Gastrocnemius medialis (tissue), 4 donors: ENCODE results near the gene SQSTM1. TPM values are rescaled to one million over a fixed set of nuclear protein-coding genes. Genes with fewer than 3 reads are reported as not detected.
A peak's percentile ranks its signal among the peaks of the same experiment; 100 is the strongest.
"Not testable (repeated sequence)": the region's sequence is repeated elsewhere in the genome, so short reads cannot be mapped to it uniquely, and the experiment has no call there.

Experiments
- ATAC-seq, 2 donors: fragments of 150-250 bp; one replicate each; pipeline ENCODE4 v1.9.1; 2016
- DNase-seq, 2 donors: peaks; one replicate each; pipeline ENCODE4 v3.0.0-alpha.2; 2019
- H3K27ac ChIP-seq, 4 donors: fragments of 200-600 bp; sonication (generic); 1 replicate in 1 of 4; 2 replicates in 3 of 4; pipeline ENCODE4 v1.5.1; 2016 to 2018; ENCODE audit warnings: mild to moderate bottlenecking in 2 of 4, moderate library complexity in 1 of 4
- H3K27me3 ChIP-seq, 3 donors: fragments of 200-600 bp; sonication (generic) in 2 of 3; 1 replicate in 1 of 3; 2 replicates in 2 of 3; pipeline versions ENCODE4 v1.5.1 to v1.6.0; 2016 to 2019; ENCODE audit warnings: mild to moderate bottlenecking in 1 of 3, moderate library complexity in 1 of 3
- H3K36me3 ChIP-seq, 2 donors: fragments of 200-600 bp; sonication (generic) in 1 of 2; one replicate each; pipeline ENCODE4 v1.5.1; 2017 to 2018
- H3K4me1 ChIP-seq, 2 donors: fragments of 200-600 bp; sonication (generic) in 1 of 2; one replicate each; pipeline ENCODE4 v1.5.1; 2016 to 2017; ENCODE audit warnings: mild to moderate bottlenecking in 2 of 2
- H3K4me3 ChIP-seq, 4 donors: fragments of 200-600 bp; sonication (generic) in 3 of 4; 1 replicate in 1 of 4; 2 replicates in 3 of 4; pipeline ENCODE4 v1.5.1; 2016 to 2019; ENCODE audit warnings: mild to moderate bottlenecking in 2 of 4
- H3K9me3 ChIP-seq, 3 donors: fragments of 200-600 bp; sonication (generic) in 2 of 3; 1 replicate in 1 of 3; 2 replicates in 2 of 3; pipeline ENCODE4 v1.5.1; 2016 to 2019
- POLR2A ChIP-seq, 2 donors: fragments of 450-650 bp; IDR thresholded peaks; one replicate each; pipeline ENCODE4 v1.6.1; 2017; ENCODE audit warnings: antibody characterized with exemption in 2 of 2, mild to moderate bottlenecking in 2 of 2, moderate library complexity in 2 of 2
- in situ Hi-C, 4 donors: fragments of 200-750 bp; cut with MboI; loops; one replicate each; pipeline versions ENCODE4 v1.15.0 to v1.8.0; 2017; ENCODE audit warnings: low sequenced_read_pairs in 4 of 4
- intact Hi-C: fragments of 100-400 bp; cut with DNase I; formaldehyde crosslinking; loops from one replicate; pipeline ENCODE4 v1.15.1; 2023; ENCODE audit warnings: low total_unique reads
- total RNA-seq, 4 donors: library from RNA; depleted of rRNA; stranded (reverse); fragments of >200 nt; gene quantifications; one replicate each; pipeline versions ENCODE4 v1.1.0 to v1.2.3, GENCODE V29; 2016
- TF ChIP-seq, protein P1 (sequence below), 5 experiments: fragments of 450-650 bp in 3 of 5; fragments of 200-600 bp in 2 of 5; sonication (generic) in 2 of 5; IDR thresholded peaks in 4 of 5; conservative IDR thresholded peaks in 1 of 5; 1 replicate in 4 of 5; 2 replicates in 1 of 5; pipeline ENCODE4 v1.5.1; 2016 to 2019; ENCODE audit warnings: antibody characterized with exemption in 5 of 5, mild to moderate bottlenecking in 3 of 5, moderate library complexity in 3 of 5

Gene SQSTM1
- total RNA-seq, 4 donors from 2014 or later, result 1,080 to 1,340 (median 1,178) TPM

DNA sequence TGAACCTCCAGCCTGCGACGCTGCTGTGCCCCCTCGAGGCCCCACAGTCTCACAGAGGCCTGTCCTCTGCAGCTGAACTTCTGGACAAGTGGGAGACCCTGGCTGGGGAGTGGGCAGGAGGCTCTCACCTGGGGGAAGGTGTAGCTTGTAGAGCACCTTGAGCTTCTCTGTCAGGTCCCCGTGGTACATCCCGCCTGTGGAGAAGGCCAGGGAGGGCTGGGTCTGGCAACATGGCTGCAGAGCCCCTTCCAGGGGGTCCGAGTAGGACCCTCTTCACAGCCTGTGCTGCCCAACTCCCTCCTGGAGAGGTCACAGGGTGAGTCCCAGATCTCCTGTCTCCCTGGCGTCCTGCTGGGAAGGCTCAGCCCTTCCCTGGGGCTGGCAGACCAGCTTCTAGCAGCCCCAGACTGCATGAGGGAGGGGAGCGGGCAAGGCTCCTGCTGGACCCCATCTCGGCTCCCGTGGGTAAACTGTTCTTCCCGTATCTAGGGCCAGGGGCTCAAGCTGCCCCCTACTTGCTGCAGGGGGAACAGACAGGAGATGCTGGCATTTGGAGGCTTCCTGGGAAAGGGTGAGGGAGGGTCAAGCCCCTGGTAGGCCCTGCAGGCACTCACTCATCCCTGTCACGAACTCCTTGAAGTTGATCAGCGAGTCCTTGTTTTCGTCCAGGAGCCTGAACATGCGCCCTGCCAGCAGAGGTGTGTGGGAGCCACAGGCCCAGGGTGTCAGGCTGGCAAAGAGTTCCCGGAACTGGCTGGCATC, 49.1 kb downstream of the SQSTM1 start:
- Histone ChIP-seq H3K27me3 (no peaks in the 10 kb centered on the region), H3K4me3 (no peak overlapping the region), H3K9me3 (no peaks in the 10 kb centered on the region), H3K27ac (no peak overlapping the region), H3K36me3 (peaks cover 0 to 75% of the 10 kb centered on the region in 2 donors), H3K4me1 (peaks cover 3 to 6% of the 10 kb centered on the region in 2 donors)
- TF ChIP-seq, protein P1, sequence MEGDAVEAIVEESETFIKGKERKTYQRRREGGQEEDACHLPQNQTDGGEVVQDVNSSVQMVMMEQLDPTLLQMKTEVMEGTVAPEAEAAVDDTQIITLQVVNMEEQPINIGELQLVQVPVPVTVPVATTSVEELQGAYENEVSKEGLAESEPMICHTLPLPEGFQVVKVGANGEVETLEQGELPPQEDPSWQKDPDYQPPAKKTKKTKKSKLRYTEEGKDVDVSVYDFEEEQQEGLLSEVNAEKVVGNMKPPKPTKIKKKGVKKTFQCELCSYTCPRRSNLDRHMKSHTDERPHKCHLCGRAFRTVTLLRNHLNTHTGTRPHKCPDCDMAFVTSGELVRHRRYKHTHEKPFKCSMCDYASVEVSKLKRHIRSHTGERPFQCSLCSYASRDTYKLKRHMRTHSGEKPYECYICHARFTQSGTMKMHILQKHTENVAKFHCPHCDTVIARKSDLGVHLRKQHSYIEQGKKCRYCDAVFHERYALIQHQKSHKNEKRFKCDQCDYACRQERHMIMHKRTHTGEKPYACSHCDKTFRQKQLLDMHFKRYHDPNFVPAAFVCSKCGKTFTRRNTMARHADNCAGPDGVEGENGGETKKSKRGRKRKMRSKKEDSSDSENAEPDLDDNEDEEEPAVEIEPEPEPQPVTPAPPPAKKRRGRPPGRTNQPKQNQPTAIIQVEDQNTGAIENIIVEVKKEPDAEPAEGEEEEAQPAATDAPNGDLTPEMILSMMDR (IDR thresholded peaks at IDR 0.05 in 4 of 5, conservative IDR thresholded peaks at IDR 0.05 in 1 of 5), result no peak
- no peak for TF ChIP-seq POLR2A (IDR thresholded peaks at IDR 0.05)
- DNase-seq (no peak), ATAC-seq (no peak)
- in situ Hi-C loops (loop anchor here in 1 of 4 donors (25.0 kb wide), 1 partner anchor 108 kb away; no protein-coding TSS in a partner anchor), intact Hi-C loops (loop anchor here (2.0 kb wide), 1 partner anchor 37 kb away; the partner anchor contains the start of gene TBC1D9B)

DNA sequence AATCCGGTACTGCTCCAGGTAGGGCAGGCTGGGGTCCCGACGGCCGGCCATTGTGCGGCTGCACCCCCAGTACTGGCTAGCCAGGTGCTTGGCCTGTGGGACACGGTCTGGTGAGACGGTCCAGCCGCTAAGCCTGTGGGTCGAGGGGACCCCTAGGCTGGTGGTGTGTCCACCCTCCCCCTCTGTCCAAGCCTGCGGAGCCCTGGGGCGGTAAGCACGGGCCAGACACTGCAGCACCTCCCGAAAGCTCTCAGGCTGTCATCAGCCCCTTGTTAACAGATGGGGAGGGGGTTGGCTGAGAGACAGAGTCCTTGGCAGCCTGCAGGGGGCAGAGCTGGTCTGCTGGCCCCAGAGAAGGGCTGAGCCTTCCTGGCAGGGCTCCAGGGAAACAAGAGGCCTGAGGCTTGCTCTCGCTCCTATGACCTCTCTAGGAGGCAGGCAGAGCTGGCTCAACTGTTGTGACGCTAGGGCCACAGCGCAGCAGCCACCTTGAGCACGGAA, 49.7 kb downstream of the SQSTM1 start:
- DNase-seq (peak; percentile 65 to 68), ATAC-seq (peak; percentile 71 to 79)
- Histone ChIP-seq H3K27me3 (no peaks in the 10 kb centered on the region), H3K4me3 (no peak overlapping the region), H3K9me3 (no peaks in the 10 kb centered on the region), H3K4me1 (peaks cover 3 to 8% of the 10 kb centered on the region in 2 donors), H3K36me3 (peaks cover 0 to 75% of the 10 kb centered on the region in 2 donors), H3K27ac (peak overlapping the region in 2 of 4 donors; percentile 24 to 37)
- TF ChIP-seq POLR2A (IDR thresholded peaks at IDR 0.05), result no peak
- TF ChIP-seq, protein P1 (IDR thresholded peaks at IDR 0.05 in 4 of 5, conservative IDR thresholded peaks at IDR 0.05 in 1 of 5), result peak in 3 of 5 experiments; percentile 25 to 57 (median 55)
- intact Hi-C loops, result loop anchor here (2.0 kb wide), 1 partner anchor 36 kb away; the partner anchor contains the start of gene TBC1D9B
- in situ Hi-C loops, result loop anchor here in 1 of 4 donors (25.0 kb wide), 1 partner anchor 108 kb away; no protein-coding TSS in a partner anchor

DNA sequence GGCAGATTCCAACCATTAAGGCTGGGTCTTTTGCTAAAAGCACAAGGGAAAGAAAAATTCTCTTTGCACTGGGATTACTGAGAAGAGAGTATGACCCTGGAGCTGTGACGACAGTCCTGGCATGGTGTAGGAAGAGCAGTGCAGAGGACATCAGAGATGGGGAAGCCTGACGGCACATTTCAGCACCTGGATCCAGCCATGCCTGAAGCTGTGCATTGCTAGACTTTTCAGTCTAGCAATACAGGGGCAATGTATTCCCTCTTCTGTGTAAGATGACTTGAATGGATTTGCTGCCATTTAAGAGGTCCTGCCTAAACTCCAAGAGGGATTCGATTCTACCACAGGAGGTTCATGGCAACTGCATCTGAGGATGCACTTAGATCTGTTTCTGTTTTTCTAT, 50.2 kb downstream of the SQSTM1 start:
- in situ Hi-C loops, result loop anchor here in 1 of 4 donors (25.0 kb wide), 1 partner anchor 109 kb away; no protein-coding TSS in a partner anchor
- H3K4me1 ChIP-seq, result peaks cover 7 to 12% of the 10 kb centered on the region in 2 donors
- H3K36me3 ChIP-seq, result peaks cover 0 to 78% of the 10 kb centered on the region in 2 donors
- peak overlapping the region in 2 of 4 donors; percentile 24 to 37 for H3K27ac ChIP-seq
- no peak overlapping the region for H3K4me3 ChIP-seq
- TF ChIP-seq, protein P1 (IDR thresholded peaks at IDR 0.05 in 4 of 5, conservative IDR thresholded peaks at IDR 0.05 in 1 of 5), result no peak
- TF ChIP-seq POLR2A (IDR thresholded peaks at IDR 0.05), result no peak
- no peaks in the 10 kb centered on the region for H3K27me3 ChIP-seq
- ATAC-seq, result no peak
- intact Hi-C loops, result loop anchor here (2.0 kb wide), 1 partner anchor 36 kb away; the partner anchor contains the start of gene TBC1D9B
- no peaks in the 10 kb centered on the region for H3K9me3 ChIP-seq
- DNase-seq, result no peak

- intact Hi-C loops, result loop anchor here (2.0 kb wide), 1 partner anchor 35 kb away; the partner anchor contains the start of gene TBC1D9B
- H3K36me3 ChIP-seq, result peaks cover 0 to 83% of the 10 kb centered on the region in 2 donors
- not testable (repeated sequence) for H3K9me3 ChIP-seq, H3K27ac ChIP-seq, H3K4me3 ChIP-seq, DNase-seq, ATAC-seq, H3K27me3 ChIP-seq
- in situ Hi-C loops, result loop anchor here in 1 of 4 donors (25.0 kb wide), 1 partner anchor 109 kb away; no protein-coding TSS in a partner anchor
- peaks cover 11 to 17% of the 10 kb centered on the region in 2 donors for H3K4me1 ChIP-seq
Observed at GRCh38 chr5:179871533-179871932, 50.8 kb downstream of the SQSTM1 start.
